SK-N-SH treated with all-trans-retinoic acid at 6 μM for 48 hours (cell line): ENCODE data around the gene KCNE3.
A peak's percentile ranks its signal among the peaks of the same experiment; 100 is the strongest.

Source experiments
- ATAC-seq: fragments of 200-7000 bp; cut with Tn5 transposase; 3 replicates; pipeline ENCODE4 v1.9.1; 2020; ENCODE audit warnings: mild to moderate bottlenecking, moderate library complexity
- ARNTL ChIP-seq: fragments of 450-650 bp; formaldehyde crosslinking; IDR thresholded peaks from 2 replicates; pipeline ENCODE4 v1.5.0; 2020; ENCODE audit warnings: low read depth, mild to moderate bottlenecking, moderate library complexity, borderline replicate concordance
- BACH2 ChIP-seq: fragments of 250-450 bp; sonication (Bioruptor Pico); IDR thresholded peaks from 2 replicates; pipeline ENCODE4 v1.9.0; 2021; ENCODE audit warnings: mild to moderate bottlenecking, borderline replicate concordance
- CREB5 ChIP-seq: fragments of 250-450 bp; sonication (Bioruptor Pico); IDR thresholded peaks from 2 replicates; pipeline ENCODE4 v1.5.1; 2020; ENCODE audit warnings: low read depth, mild to moderate bottlenecking, moderate library complexity
- CSDC2 ChIP-seq: fragments of 250-450 bp; sonication (Bioruptor Pico); IDR thresholded peaks from 2 replicates; pipeline ENCODE4 v1.5.0; 2020; ENCODE audit warnings: mild to moderate bottlenecking, moderate library complexity
- CSRNP3 ChIP-seq: fragments of 250-450 bp; sonication (Bioruptor Pico); IDR thresholded peaks from 2 replicates; pipeline ENCODE4 v1.5.1; 2021; ENCODE audit warnings: mild to moderate bottlenecking, moderate library complexity
- ESRRG ChIP-seq: fragments of 250-450 bp; sonication (Bioruptor Pico); IDR thresholded peaks from 2 replicates; pipeline ENCODE4 v1.6.1; 2021; ENCODE audit warnings: mild to moderate bottlenecking
- GLIS3 ChIP-seq: fragments of 250-450 bp; sonication (Bioruptor Pico); IDR thresholded peaks from 2 replicates; pipeline ENCODE4 v1.5.0; 2020; ENCODE audit warnings: mild to moderate bottlenecking, moderate library complexity
- ISL1 ChIP-seq: fragments of 250-450 bp; sonication (Bioruptor Pico); IDR thresholded peaks from 2 replicates; pipeline ENCODE4 v2.1.2; 2022; ENCODE audit warnings: mild to moderate bottlenecking, moderate library complexity
- OSR1 ChIP-seq: fragments of 250-450 bp; sonication (Bioruptor Pico); IDR thresholded peaks from 2 replicates; pipeline ENCODE4 v1.8.0; 2022; ENCODE audit warnings: moderate library complexity, mild to moderate bottlenecking, inconsistent platforms
- PATZ1 ChIP-seq: fragments of 250-450 bp; sonication (Bioruptor Pico); IDR thresholded peaks from 2 replicates; pipeline ENCODE4 v1.8.0; 2020; ENCODE audit warnings: mild to moderate bottlenecking, moderate library complexity, borderline replicate concordance
- PPARA ChIP-seq: fragments of 250-450 bp; sonication (Bioruptor Pico); IDR thresholded peaks from 2 replicates; pipeline ENCODE4 v1.5.0; 2020; ENCODE audit warnings: mild to moderate bottlenecking, borderline replicate concordance
- RARB ChIP-seq: fragments of 250-450 bp; sonication (Bioruptor Pico); IDR thresholded peaks from 2 replicates; pipeline ENCODE4 v1.8.0; 2021; ENCODE audit warnings: mild to moderate bottlenecking, moderate library complexity
- SNAI2 ChIP-seq: fragments of 250-450 bp; sonication (Bioruptor Pico); IDR thresholded peaks from 2 replicates; pipeline ENCODE4 v1.5.0; 2020; ENCODE audit warnings: mild to moderate bottlenecking, moderate library complexity
- ZFP3 ChIP-seq: fragments of 250-450 bp; sonication (Bioruptor Pico); IDR thresholded peaks from 2 replicates; pipeline ENCODE4 v1.5.0; 2020; ENCODE audit warnings: mild to moderate bottlenecking, moderate library complexity
- ZFP30 ChIP-seq: fragments of 450-650 bp; formaldehyde crosslinking; IDR thresholded peaks from 2 replicates; pipeline ENCODE4 v1.5.0; 2022; ENCODE audit warnings: mild to moderate bottlenecking, moderate library complexity
- ZNF565 ChIP-seq: fragments of 450-650 bp; formaldehyde crosslinking; conservative IDR thresholded peaks from 2 replicates; pipeline ENCODE4 v1.5.0; 2020; ENCODE audit warnings: low read depth, mild to moderate bottlenecking, moderate library complexity
- ZNF70 ChIP-seq: fragments of 450-650 bp; formaldehyde crosslinking; IDR thresholded peaks from 2 replicates; pipeline ENCODE4 v1.5.0; 2020; ENCODE audit warnings: mild to moderate bottlenecking, moderate library complexity
- ZNF8 ChIP-seq: fragments of 450-650 bp; formaldehyde crosslinking; IDR thresholded peaks from 2 replicates; pipeline ENCODE4 v1.5.0; 2020; ENCODE audit warnings: mild to moderate bottlenecking, moderate library complexity
- TF ChIP-seq, protein P1 (sequence below): fragments of 250-450 bp; sonication (Bioruptor Pico); IDR thresholded peaks from 2 replicates; pipeline ENCODE4 v1.8.0; 2021; ENCODE audit warnings: low read depth, mild to moderate bottlenecking, moderate library complexity, borderline replicate concordance
- TF ChIP-seq, protein P2 (sequence below): fragments of 250-450 bp; sonication (Bioruptor Pico); IDR thresholded peaks from 2 replicates; pipeline ENCODE4 v1.5.0; 2020; ENCODE audit warnings: mild to moderate bottlenecking, moderate library complexity

The KCNE3 gene

GRCh38 chr11:74465291-74465708, 2.0 kb downstream of the KCNE3 start:
- no peak for ATAC-seq
- TF ChIP-seq CREB5 (CRISPR knock-in tag): no peak
- TF ChIP-seq ESRRG (CRISPR knock-in tag): no peak
- TF ChIP-seq CSRNP3 (CRISPR knock-in tag): no peak
- TF ChIP-seq PATZ1: no peak
- TF ChIP-seq ISL1 (CRISPR knock-in tag): no peak
- TF ChIP-seq SNAI2: no peak
- TF ChIP-seq GLIS3 (CRISPR knock-in tag): no peak
- TF ChIP-seq ZNF70: no peak
- TF ChIP-seq, protein P1, sequence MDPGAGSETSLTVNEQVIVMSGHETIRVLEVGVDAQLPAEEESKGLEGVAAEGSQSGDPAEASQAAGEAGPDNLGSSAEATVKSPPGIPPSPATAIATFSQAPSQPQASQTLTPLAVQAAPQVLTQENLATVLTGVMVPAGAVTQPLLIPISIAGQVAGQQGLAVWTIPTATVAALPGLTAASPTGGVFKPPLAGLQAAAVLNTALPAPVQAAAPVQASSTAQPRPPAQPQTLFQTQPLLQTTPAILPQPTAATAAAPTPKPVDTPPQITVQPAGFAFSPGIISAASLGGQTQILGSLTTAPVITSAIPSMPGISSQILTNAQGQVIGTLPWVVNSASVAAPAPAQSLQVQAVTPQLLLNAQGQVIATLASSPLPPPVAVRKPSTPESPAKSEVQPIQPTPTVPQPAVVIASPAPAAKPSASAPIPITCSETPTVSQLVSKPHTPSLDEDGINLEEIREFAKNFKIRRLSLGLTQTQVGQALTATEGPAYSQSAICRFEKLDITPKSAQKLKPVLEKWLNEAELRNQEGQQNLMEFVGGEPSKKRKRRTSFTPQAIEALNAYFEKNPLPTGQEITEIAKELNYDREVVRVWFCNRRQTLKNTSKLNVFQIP (CRISPR knock-in tag): no peak
- TF ChIP-seq ZNF8: no peak
- no peak for TF ChIP-seq ZFP30 (CRISPR knock-in tag)

DNA sequence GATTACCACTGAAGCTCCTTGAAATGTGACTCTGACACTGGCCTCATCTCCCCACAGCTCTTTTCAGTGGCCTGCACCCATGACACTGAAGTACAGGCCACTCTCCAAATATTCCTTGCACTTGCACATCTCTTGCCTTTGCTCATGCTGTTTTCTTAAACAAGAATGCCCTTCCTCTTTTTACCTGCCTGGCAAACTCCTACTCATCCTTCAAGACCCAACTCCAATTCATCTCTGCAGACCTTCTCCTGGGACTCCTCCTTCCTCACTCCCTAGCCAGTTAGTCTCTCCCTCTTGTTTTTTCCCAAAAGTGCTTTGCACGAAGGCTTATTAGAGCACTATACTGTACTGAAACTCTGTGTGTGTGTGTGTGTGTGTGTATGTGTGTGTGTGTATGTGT, 2.6 kb downstream of the KCNE3 start:
- TF ChIP-seq RARB (no peak), ZFP3 (CRISPR knock-in tag) (peak; percentile 75; the same call in 1 of the 2 replicates), BACH2 (CRISPR knock-in tag) (no peak), ZFP30 (CRISPR knock-in tag) (no peak), ZNF70 (no peak)
- TF ChIP-seq, protein P2, sequence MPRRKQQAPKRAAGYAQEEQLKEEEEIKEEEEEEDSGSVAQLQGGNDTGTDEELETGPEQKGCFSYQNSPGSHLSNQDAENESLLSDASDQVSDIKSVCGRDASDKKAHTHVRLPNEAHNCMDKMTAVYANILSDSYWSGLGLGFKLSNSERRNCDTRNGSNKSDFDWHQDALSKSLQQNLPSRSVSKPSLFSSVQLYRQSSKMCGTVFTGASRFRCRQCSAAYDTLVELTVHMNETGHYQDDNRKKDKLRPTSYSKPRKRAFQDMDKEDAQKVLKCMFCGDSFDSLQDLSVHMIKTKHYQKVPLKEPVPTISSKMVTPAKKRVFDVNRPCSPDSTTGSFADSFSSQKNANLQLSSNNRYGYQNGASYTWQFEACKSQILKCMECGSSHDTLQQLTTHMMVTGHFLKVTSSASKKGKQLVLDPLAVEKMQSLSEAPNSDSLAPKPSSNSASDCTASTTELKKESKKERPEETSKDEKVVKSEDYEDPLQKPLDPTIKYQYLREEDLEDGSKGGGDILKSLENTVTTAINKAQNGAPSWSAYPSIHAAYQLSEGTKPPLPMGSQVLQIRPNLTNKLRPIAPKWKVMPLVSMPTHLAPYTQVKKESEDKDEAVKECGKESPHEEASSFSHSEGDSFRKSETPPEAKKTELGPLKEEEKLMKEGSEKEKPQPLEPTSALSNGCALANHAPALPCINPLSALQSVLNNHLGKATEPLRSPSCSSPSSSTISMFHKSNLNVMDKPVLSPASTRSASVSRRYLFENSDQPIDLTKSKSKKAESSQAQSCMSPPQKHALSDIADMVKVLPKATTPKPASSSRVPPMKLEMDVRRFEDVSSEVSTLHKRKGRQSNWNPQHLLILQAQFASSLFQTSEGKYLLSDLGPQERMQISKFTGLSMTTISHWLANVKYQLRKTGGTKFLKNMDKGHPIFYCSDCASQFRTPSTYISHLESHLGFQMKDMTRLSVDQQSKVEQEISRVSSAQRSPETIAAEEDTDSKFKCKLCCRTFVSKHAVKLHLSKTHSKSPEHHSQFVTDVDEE (CRISPR knock-in tag): no peak

GRCh38 chr11:74463216-74463615, 4.1 kb downstream of the KCNE3 start:
- no peak for TF ChIP-seq CSRNP3 (CRISPR knock-in tag)
- no peak for ATAC-seq

More for the DNA sequence above, 2.6 kb downstream of the KCNE3 start:
- no peak for ATAC-seq

GRCh38 chr11:74462631-74463030, 4.7 kb downstream of the KCNE3 start:
- ATAC-seq: no peak
- TF ChIP-seq BACH2 (CRISPR knock-in tag) (no peak), RARB (no peak), OSR1 (no peak), ZFP30 (CRISPR knock-in tag) (no peak), ZFP3 (CRISPR knock-in tag) (no peak), ARNTL (CRISPR knock-in tag) (no peak), PPARA (no peak), CSDC2 (CRISPR knock-in tag) (no peak), ZNF565 (no peak), ZNF8 (no peak), ISL1 (CRISPR knock-in tag) (no peak)
